Endothelial cell (in vitro differentiated cells): Measurements from ENCODE around the gene TMEM253. TPM values are rescaled to one million over a fixed set of nuclear protein-coding genes. Genes with fewer than 3 reads are reported as not detected.

Source experiments
- DNase-seq: peaks from one replicate; pipeline ENCODE4 v3.0.0; 2021; ENCODE audit warnings: low spot score
- H3K27ac Mint-ChIP-seq: one replicate; pipeline ENCODE4 v1.8.0; 2021; ENCODE audit warnings: mixed read lengths, inconsistent platforms; ENCODE audit not compliant: unreplicated experiment
- H3K27me3 Mint-ChIP-seq: one replicate; pipeline ENCODE4 v1.8.0; 2021; ENCODE audit warnings: mild to moderate bottlenecking, moderate library complexity, mixed read lengths, inconsistent platforms; ENCODE audit not compliant: unreplicated experiment
- H3K36me3 Mint-ChIP-seq: one replicate; pipeline ENCODE4 v1.8.0; 2021; ENCODE audit warnings: mild to moderate bottlenecking, low read depth, mixed read lengths, inconsistent platforms; ENCODE audit not compliant: unreplicated experiment
- H3K4me1 Mint-ChIP-seq: one replicate; pipeline ENCODE4 v1.8.0; 2021; ENCODE audit warnings: mild to moderate bottlenecking, mixed read lengths, inconsistent platforms; ENCODE audit not compliant: unreplicated experiment
- H3K4me3 Mint-ChIP-seq: one replicate; pipeline ENCODE4 v1.8.0; 2021; ENCODE audit warnings: mild to moderate bottlenecking, mixed read lengths, inconsistent platforms; ENCODE audit not compliant: unreplicated experiment
- H3K9me3 Mint-ChIP-seq: one replicate; pipeline ENCODE4 v1.8.0; 2021; ENCODE audit warnings: mixed read lengths, inconsistent platforms; ENCODE audit not compliant: unreplicated experiment
- CTCF ChIP-seq: fragments of 200-600 bp; sonication (generic); IDR thresholded peaks from one replicate; pipeline ENCODE4 v1.5.0; 2021; ENCODE audit warnings: antibody characterized with exemption; ENCODE audit not compliant: unreplicated experiment
- total RNA-seq: library from RNA; stranded (reverse); fragmentation: NEBNext Ultra II Directional; extraction: Animal tissue kit (Norgen Biotek cat#: 25700); gene quantifications from one replicate; pipeline ENCODE4 v1.2.1, GENCODE V29; 2021; ENCODE audit not compliant: unreplicated experiment

Gene TMEM253
- total RNA-seq, 1 donor from 2014 or later = 0.90 TPM

- TF ChIP-seq CTCF = no peak
- peak overlapping the region; percentile 82 for H3K27ac Mint-ChIP-seq
- H3K36me3 Mint-ChIP-seq = peaks cover 4% of the 10 kb centered on the region
- H3K4me1 Mint-ChIP-seq = peaks cover 33% of the 10 kb centered on the region
- peak overlapping the region; percentile 94 for H3K4me3 Mint-ChIP-seq
- H3K9me3 Mint-ChIP-seq = no peaks in the 10 kb centered on the region
- no peak for DNase-seq
- peaks cover 8% of the 10 kb centered on the region for H3K27me3 Mint-ChIP-seq
Measured at GRCh38 chr14:21098892-21099595, 1.8 kb upstream of the TMEM253 start.

GRCh38 chr14:21099596-21099985 lies 1.3 kb upstream of the TMEM253 start:
- H3K27me3 Mint-ChIP-seq = peaks cover 8% of the 10 kb centered on the region
- DNase-seq = no peak
- H3K9me3 Mint-ChIP-seq = no peaks in the 10 kb centered on the region
- H3K4me3 Mint-ChIP-seq = peak overlapping the region; percentile 94
- no peak for TF ChIP-seq CTCF
- peaks cover 4% of the 10 kb centered on the region for H3K36me3 Mint-ChIP-seq
- H3K4me1 Mint-ChIP-seq = peaks cover 34% of the 10 kb centered on the region
- no peak overlapping the region for H3K27ac Mint-ChIP-seq

GRCh38 chr14:21101802-21102413 lies 1.0 kb downstream of the TMEM253 start:
- Mint-ChIP-seq H3K9me3 (no peaks in the 10 kb centered on the region), H3K27ac (peak overlapping the region; percentile 37), H3K4me3 (peak overlapping the region; percentile 26), H3K4me1 (peaks cover 44% of the 10 kb centered on the region), H3K36me3 (peaks cover 4% of the 10 kb centered on the region), H3K27me3 (peaks cover 8% of the 10 kb centered on the region)
- TF ChIP-seq CTCF = no peak
- DNase-seq = no peak

GRCh38 chr14:21102521-21103410 lies 1.9 kb downstream of the TMEM253 start:
- no peak for DNase-seq

More at GRCh38 chr14:21102521-21103410, 1.9 kb downstream of the TMEM253 start:
- no peaks in the 10 kb centered on the region for H3K9me3 Mint-ChIP-seq
- peaks cover 5% of the 10 kb centered on the region for H3K27me3 Mint-ChIP-seq
- peaks cover 44% of the 10 kb centered on the region for H3K4me1 Mint-ChIP-seq
- H3K36me3 Mint-ChIP-seq = peaks cover 4% of the 10 kb centered on the region
- H3K4me3 Mint-ChIP-seq = peak overlapping the region; percentile 91
- no peak for TF ChIP-seq CTCF
- H3K27ac Mint-ChIP-seq = peak overlapping the region; percentile 84
